Neuronal stem cell (in vitro differentiated cells): ENCODE measurements around the gene PPP1R7.

Experiments used
- DNase-seq: peaks from one replicate; pipeline ENCODE4 v3.0.0-alpha.2; 2013; ENCODE audit warnings: low spot score
- H2AFZ ChIP-seq: one replicate; pipeline ENCODE4 v1.6.1; 2013; ENCODE audit warnings: mild to moderate bottlenecking, low read length, inconsistent platforms
- H2AK5ac ChIP-seq: 2 replicates; pipeline ENCODE4 v1.6.1; 2013; ENCODE audit warnings: low read depth, mild to moderate bottlenecking, inconsistent platforms, low read length, moderate library complexity, mixed read lengths
- H2BK120ac ChIP-seq: 2 replicates; pipeline ENCODE4 v1.6.1; 2013; ENCODE audit warnings: low read depth, mild to moderate bottlenecking, inconsistent platforms, low read length, moderate library complexity, mixed read lengths
- H2BK12ac ChIP-seq: one replicate; pipeline ENCODE4 v1.6.1; 2013; ENCODE audit warnings: low read length, inconsistent platforms
- H2BK15ac ChIP-seq: 2 replicates; pipeline ENCODE4 v1.6.1; 2013; ENCODE audit warnings: mild to moderate bottlenecking, low read length, inconsistent platforms, mixed read lengths
- H2BK5ac ChIP-seq: one replicate; pipeline ENCODE4 v1.6.1; 2013; ENCODE audit warnings: inconsistent platforms, mild to moderate bottlenecking, low read length, moderate library complexity
- H3K14ac ChIP-seq: one replicate; pipeline ENCODE4 v1.6.1; 2013; ENCODE audit warnings: low read length, inconsistent platforms
- H3K18ac ChIP-seq: 2 replicates; pipeline ENCODE4 v1.6.1; 2013; ENCODE audit warnings: low read length, inconsistent platforms
- H3K23ac ChIP-seq: 2 replicates; pipeline ENCODE4 v1.6.1; 2013; ENCODE audit warnings: low read depth, mild to moderate bottlenecking, mixed read lengths, low read length, inconsistent platforms; ENCODE audit not compliant: poor library complexity
- H3K27ac ChIP-seq: replicated peaks from 3 replicates; pipeline ENCODE4 v1.5.1; 2013; ENCODE audit warnings: low read length, inconsistent platforms
- H3K27me3 ChIP-seq, 3 experiments: 2 replicates each; pipeline ENCODE4 v1.6.1; 2013; ENCODE audit warnings: low read length in 3 of 3, mild to moderate bottlenecking in 2 of 3, inconsistent platforms in 1 of 3, low read depth in 1 of 3, mixed read lengths in 1 of 3, moderate library complexity in 1 of 3; ENCODE audit not compliant: control insufficient read depth in 3 of 3, insufficient read depth in 3 of 3
- H3K36me3 ChIP-seq, 2 donors: replicated peaks in 1 of 2; 2 replicates each; pipeline ENCODE4 v1.6.1; 2013; ENCODE audit warnings: low read length in 2 of 2; ENCODE audit not compliant: control insufficient read depth in 2 of 2, insufficient read depth in 2 of 2
- H3K4ac ChIP-seq: 2 replicates; pipeline ENCODE4 v1.6.1; 2013; ENCODE audit warnings: inconsistent platforms, mild to moderate bottlenecking, low read length, moderate library complexity
- H3K4me1 ChIP-seq, 2 donors: 1 replicate in 1 of 2; 2 replicates in 1 of 2; pipeline ENCODE4 v1.6.1; 2013; ENCODE audit warnings: low read length in 2 of 2, low read depth in 1 of 2; ENCODE audit not compliant: control insufficient read depth in 2 of 2, insufficient read depth in 1 of 2
- H3K4me2 ChIP-seq: one replicate; pipeline ENCODE4 v1.6.1; 2013; ENCODE audit warnings: mild to moderate bottlenecking, low read length, inconsistent platforms; ENCODE audit not compliant: insufficient read depth, poor library complexity, severe bottlenecking
- H3K4me3 ChIP-seq, 2 donors: 2 replicates each; pipeline ENCODE4 v1.5.1; 2013; ENCODE audit warnings: low read length in 2 of 2, mild to moderate bottlenecking in 2 of 2, inconsistent platforms in 1 of 2, moderate library complexity in 1 of 2
- H3K79me1 ChIP-seq: one replicate; pipeline ENCODE4 v1.6.1; 2013; ENCODE audit warnings: low read depth, mild to moderate bottlenecking, inconsistent platforms, low read length, moderate library complexity
- H3K9ac ChIP-seq: one replicate; pipeline ENCODE4 v1.6.1; 2013; ENCODE audit warnings: mild to moderate bottlenecking, low read depth, low read length, inconsistent platforms; ENCODE audit not compliant: poor library complexity
- H3K9me3 ChIP-seq, 2 donors: replicated peaks in 1 of 2; 2 replicates each; pipeline versions ENCODE3 to v1.6.1; 2013; ENCODE audit warnings: low read length in 2 of 2, mild to moderate bottlenecking in 2 of 2, inconsistent platforms in 1 of 2, low read depth in 1 of 2, mixed read lengths in 1 of 2, moderate library complexity in 1 of 2; ENCODE audit not compliant: control insufficient read depth in 2 of 2, insufficient read depth in 1 of 2
- H4K8ac ChIP-seq: one replicate; pipeline ENCODE4 v1.6.1; 2013; ENCODE audit warnings: low read depth, mild to moderate bottlenecking, inconsistent platforms, low read length, moderate library complexity
- H4K91ac ChIP-seq: one replicate; pipeline ENCODE4 v1.6.1; 2013; ENCODE audit warnings: low read length, low read depth, mild to moderate bottlenecking, inconsistent platforms; ENCODE audit not compliant: poor library complexity
- WGBS, 2 donors: extraction: QIAGEN DNeasy Blood & Tissue Kit; methylation state at CpG; one replicate each; pipeline ENCODE4 v1.1.7; 2013; ENCODE audit warnings: missing lambda C conversion rate in 2 of 2, mixed read lengths in 1 of 2; ENCODE audit not compliant: insufficient read length in 2 of 2, insufficient replicate concordance in 1 of 2; ENCODE audit errors: extremely low coverage in 2 of 2; 5-methylcytosine and 5-hydroxymethylcytosine counted together

The PPP1R7 gene

GRCh38 chr2:241168366-241168765, 18.1 kb downstream of the PPP1R7 start:
- no peak overlapping the region for H2BK15ac ChIP-seq
- no peak overlapping the region for H2BK5ac ChIP-seq
- no peak for DNase-seq
- H4K8ac ChIP-seq, result no peak overlapping the region
- peaks cover 31 to 83% of the 10 kb centered on the region in 2 donors for H3K36me3 ChIP-seq
- no peaks in the 10 kb centered on the region for H3K4me1 ChIP-seq
- no peak overlapping the region for H3K4ac ChIP-seq
- H3K9me3 ChIP-seq, result peaks cover 2 to 13% of the 10 kb centered on the region in 2 donors
- WGBS, 2 donors, result no CpG with 5 or more reads among the region's 15 CpGs
- no peak overlapping the region for H3K9ac ChIP-seq
- no peak overlapping the region for H3K27ac ChIP-seq
- H2BK120ac ChIP-seq, result no peak overlapping the region
- no peak overlapping the region for H3K4me2 ChIP-seq
- no peaks in the 10 kb centered on the region for H3K79me1 ChIP-seq
- H3K23ac ChIP-seq, result no peak overlapping the region
- H3K14ac ChIP-seq, result no peak overlapping the region
- H2BK12ac ChIP-seq, result no peak overlapping the region
- no peak overlapping the region for H3K4me3 ChIP-seq
- H2AK5ac ChIP-seq, result no peak overlapping the region
- no peak overlapping the region for H3K18ac ChIP-seq
- H4K91ac ChIP-seq, result no peak overlapping the region
- no peak overlapping the region for H2AFZ ChIP-seq
- no peaks in the 10 kb centered on the region for H3K27me3 ChIP-seq

- Histone ChIP-seq H3K27ac (no peak overlapping the region), H2BK120ac (no peak overlapping the region), H2BK5ac (no peak overlapping the region), H3K4me3 (no peak overlapping the region), H3K14ac (no peak overlapping the region), H2BK15ac (no peak overlapping the region), H3K36me3 (peaks cover 19 to 69% of the 10 kb centered on the region in 2 donors), H3K18ac (no peak overlapping the region), H3K23ac (no peak overlapping the region), H2BK12ac (no peak overlapping the region), H3K4me2 (no peak overlapping the region), H3K4me1 (no peaks in the 10 kb centered on the region), H2AFZ (no peak overlapping the region), H4K8ac (no peak overlapping the region), H4K91ac (no peak overlapping the region), H3K79me1 (no peaks in the 10 kb centered on the region), H3K4ac (no peak overlapping the region), H3K9ac (no peak overlapping the region), H3K27me3 (no peaks in the 10 kb centered on the region), H2AK5ac (no peak overlapping the region), H3K9me3 (peaks cover 4 to 13% of the 10 kb centered on the region in 2 donors)
- DNase-seq, result no peak
- WGBS, 2 donors, result no CpG with 5 or more reads among the region's 2 CpGs
These were observed 23.3 kb downstream of the PPP1R7 start for GRCh38 chr2:241173557-241173956.

- no peak overlapping the region for H2BK15ac ChIP-seq
- H3K9ac ChIP-seq, result peak overlapping the region; percentile 18
- H3K4ac ChIP-seq, result peak overlapping the region; percentile 44
- no peak overlapping the region for H2AFZ ChIP-seq
- H3K4me3 ChIP-seq, result no peak overlapping the region
- H4K91ac ChIP-seq, result no peak overlapping the region
- no peak overlapping the region for H4K8ac ChIP-seq
- DNase-seq, result no peak
- H3K18ac ChIP-seq, result no peak overlapping the region
- peak overlapping the region; percentile 66 for H3K14ac ChIP-seq
- peaks cover 0 to 2% of the 10 kb centered on the region in 2 donors for H3K9me3 ChIP-seq
- peaks cover 2 to 6% of the 10 kb centered on the region in 2 donors for H3K4me1 ChIP-seq
- no peak overlapping the region for H2BK12ac ChIP-seq
- H3K23ac ChIP-seq, result peak overlapping the region; percentile 55
- H2BK5ac ChIP-seq, result no peak overlapping the region
- H3K79me1 ChIP-seq, result no peaks in the 10 kb centered on the region
- no peak overlapping the region for H2BK120ac ChIP-seq
- H3K36me3 ChIP-seq, result peaks cover 6 to 61% of the 10 kb centered on the region in 2 donors
- no peak overlapping the region for H3K4me2 ChIP-seq
- no CpG with 5 or more reads among the region's 12 CpGs for WGBS, 2 donors
- H2AK5ac ChIP-seq, result peak overlapping the region; percentile 18
- H3K27ac ChIP-seq, result no peak overlapping the region
- H3K27me3 ChIP-seq, result no peaks in the 10 kb centered on the region
These were observed 27.5 kb downstream of the PPP1R7 start for GRCh38 chr2:241177526-241178334.

- Histone ChIP-seq H3K14ac (no peak overlapping the region), H4K8ac (no peak overlapping the region), H3K18ac (no peak overlapping the region), H2AFZ (no peak overlapping the region), H3K9me3 (peaks cover 0 to 2% of the 10 kb centered on the region in 2 donors), H3K79me1 (no peaks in the 10 kb centered on the region), H3K4me3 (no peak overlapping the region), H2BK5ac (no peak overlapping the region), H3K23ac (no peak overlapping the region), H3K9ac (no peak overlapping the region), H2AK5ac (no peak overlapping the region), H3K4ac (no peak overlapping the region), H3K27ac (no peak overlapping the region), H3K36me3 (peaks cover 11 to 69% of the 10 kb centered on the region in 2 donors), H3K27me3 (no peaks in the 10 kb centered on the region), H2BK120ac (no peak overlapping the region), H2BK15ac (no peak overlapping the region), H3K4me1 (peaks cover 2 to 6% of the 10 kb centered on the region in 2 donors), H3K4me2 (no peak overlapping the region), H4K91ac (no peak overlapping the region), H2BK12ac (no peak overlapping the region)
- no peak for DNase-seq
- no CpG with 5 or more reads among the region's 4 CpGs for WGBS, 2 donors
These were observed 28.7 kb downstream of the PPP1R7 start for GRCh38 chr2:241178961-241179360.
